Fibroblast of peridontal ligament (primary cell): ENCODE data around the gene SDK1.
"Not testable (repeated sequence)": the region's sequence is repeated elsewhere in the genome, so short reads cannot be mapped to it uniquely, and the experiment has no call there.

Source experiments
- DNase-seq: peaks from one replicate; pipeline ENCODE4 v3.0.0-alpha.2; 2010; ENCODE audit errors: extremely low read depth

SDK1 gene

GRCh38 chr7:4073052-4073451 lies 772.0 kb downstream of the SDK1 start:
- no peak for DNase-seq

- DNase-seq = no peak
Measured at GRCh38 chr7:4073750-4074149, 772.7 kb downstream of the SDK1 start.

- DNase-seq = no peak
Measured at GRCh38 chr7:4074407-4074806, 773.4 kb downstream of the SDK1 start.

- DNase-seq = no peak
Measured at GRCh38 chr7:4074994-4075393, 773.9 kb downstream of the SDK1 start.

- no peak for DNase-seq
Measured at GRCh38 chr7:4076701-4077294, 775.7 kb downstream of the SDK1 start.

GRCh38 chr7:4077980-4078379 lies 776.9 kb downstream of the SDK1 start:
- no peak for DNase-seq

GRCh38 chr7:4078580-4078979 lies 777.5 kb downstream of the SDK1 start:
- DNase-seq = no peak

GRCh38 chr7:4079366-4079765 lies 778.3 kb downstream of the SDK1 start:
- DNase-seq = no peak

GRCh38 chr7:4079956-4080355 lies 778.9 kb downstream of the SDK1 start:
- no peak for DNase-seq

GRCh38 chr7:4080954-4081353 lies 779.9 kb downstream of the SDK1 start:
- DNase-seq = no peak

- no peak for DNase-seq
Measured at GRCh38 chr7:4083513-4083912, 782.5 kb downstream of the SDK1 start.

GRCh38 chr7:4084271-4084670 lies 783.2 kb downstream of the SDK1 start:
- no peak for DNase-seq

- DNase-seq = no peak
Measured at GRCh38 chr7:4085937-4086691, 785.1 kb downstream of the SDK1 start.

GRCh38 chr7:4086723-4087122 lies 785.7 kb downstream of the SDK1 start:
- no peak for DNase-seq

- no peak for DNase-seq
Measured at GRCh38 chr7:4091767-4092166, 790.7 kb downstream of the SDK1 start.

GRCh38 chr7:4093035-4093434 lies 792.0 kb downstream of the SDK1 start:
- no peak for DNase-seq

- no peak for DNase-seq
Measured at GRCh38 chr7:4093483-4093882, 792.4 kb downstream of the SDK1 start.

GRCh38 chr7:4094158-4094557 lies 793.1 kb downstream of the SDK1 start:
- not testable (repeated sequence) for DNase-seq

- DNase-seq = no peak
Measured at GRCh38 chr7:4097001-4097609, 796.1 kb downstream of the SDK1 start.

GRCh38 chr7:4098169-4098568 lies 797.1 kb downstream of the SDK1 start:
- no peak for DNase-seq

GRCh38 chr7:4099651-4100050 lies 798.6 kb downstream of the SDK1 start:
- DNase-seq = no peak

- no peak for DNase-seq
Measured at GRCh38 chr7:4100148-4100547, 799.1 kb downstream of the SDK1 start.

GRCh38 chr7:4100691-4101090 lies 799.6 kb downstream of the SDK1 start:
- DNase-seq = no peak
